Measurements from ENCODE around the gene GPR17.

GRCh38 chr2:127621981-127622431 lies 23.9 kb upstream of the GPR17 start:
- TF ChIP-seq CTCF (optimal IDR thresholded peaks at IDR 0.05 in 1 of 3, IDR thresholded peaks at IDR 0.05 in 1 of 3, conservative IDR thresholded peaks at IDR 0.05 in 1 of 3; ENCODE audit: extremely low read depth in 1 of 3, insufficient read depth in 2 of 3, low read length in 3 of 3) (no peak), EZH2 (IDR thresholded peaks at IDR 0.05; ENCODE audit: low read length) (no peak)

Data from keratinocyte (primary cell).